AG04449 (cell line): ENCODE measurements around the gene GABRB3.

Experiments used
- CTCF ChIA-PET: fragments of 350-600 bp; formaldehyde crosslinking; extraction: SDS; loops from one replicate; lab custom pipeline; 2021; ENCODE audit warnings: antibody characterized with exemption; lab: Yijun Ruan, JAX
- POLR2A ChIA-PET: fragments of 400-600, 350-600 bp; formaldehyde crosslinking; extraction: SDS; loops from one replicate; lab custom pipeline; 2020; ENCODE audit warnings: antibody characterized with exemption, inconsistent platforms; lab: Yijun Ruan, JAX
- DNase-seq: peaks from one replicate; pipeline ENCODE4 v3.0.0-alpha.2; 2010; ENCODE audit warnings: low read depth, low spot score
- H3K4me3 ChIP-seq: 2 replicates; pipeline ENCODE4 v1.5.1; 2011; ENCODE audit warnings: low read depth, mild to moderate bottlenecking, control low read depth, low read length
- CTCF ChIP-seq: IDR thresholded peaks from one replicate; pipeline ENCODE4 v1.5.1; 2011; ENCODE audit warnings: mild to moderate bottlenecking, moderate library complexity, low read length, control low read depth, inconsistent platforms; ENCODE audit not compliant: insufficient read depth; ENCODE audit errors: missing control alignments

GABRB3 gene

DNA sequence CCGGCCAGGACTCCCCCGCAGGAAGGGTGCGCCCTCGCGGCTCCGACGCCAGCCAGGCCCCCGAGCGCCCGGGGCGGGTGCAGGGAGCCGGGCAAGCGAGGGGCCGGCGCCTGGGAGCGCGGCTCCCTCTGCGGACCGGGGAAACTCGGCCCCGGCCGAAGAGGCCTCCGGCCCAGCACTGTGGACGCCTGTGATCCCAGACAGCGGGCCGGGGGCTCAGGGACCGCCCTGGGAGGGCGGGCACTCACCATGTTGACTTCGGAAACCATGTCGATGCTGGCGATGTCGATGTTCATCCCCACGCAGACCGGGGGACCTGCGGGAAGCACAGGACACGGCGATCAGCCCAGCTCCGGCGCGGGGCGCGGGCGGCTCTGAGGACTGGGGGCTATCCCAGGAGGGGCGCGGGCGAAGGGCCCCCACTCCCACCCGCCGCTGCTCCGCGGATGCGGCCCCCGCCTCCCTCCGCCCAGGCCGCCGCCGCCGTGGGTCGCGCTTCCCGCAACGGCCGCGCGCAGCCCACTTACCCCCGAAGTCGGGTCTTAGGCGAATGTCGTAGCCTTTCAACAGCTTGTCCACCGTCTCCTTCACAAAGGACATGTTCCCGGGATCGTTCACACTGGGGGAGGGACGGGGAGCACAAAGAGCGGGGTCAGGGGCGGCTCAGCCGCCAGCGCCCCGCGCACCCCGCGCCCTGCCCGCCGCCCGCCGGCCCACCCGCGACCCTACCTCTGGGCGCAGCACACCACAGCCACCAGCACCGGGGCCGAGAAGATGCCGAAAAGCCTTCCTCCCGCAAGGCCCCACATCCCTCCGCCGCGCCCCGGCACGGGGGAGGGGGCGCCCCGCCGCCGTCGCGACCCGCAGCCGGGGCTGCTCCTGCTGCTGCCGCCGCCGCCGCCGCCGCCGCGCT, at the start of gene GABRB3:
TSS of gene GABRB3 (minus strand) at position 913 of the 913 bp plus-strand sequence.
- TF ChIP-seq CTCF: no peak
- POLR2A ChIA-PET: no interaction called here
- peak within 1 kb of the TSS; percentile 24; the same call in 1 of the 2 replicates for H3K4me3 ChIP-seq
- no peak for DNase-seq
- CTCF ChIA-PET: no interaction called here

DNA sequence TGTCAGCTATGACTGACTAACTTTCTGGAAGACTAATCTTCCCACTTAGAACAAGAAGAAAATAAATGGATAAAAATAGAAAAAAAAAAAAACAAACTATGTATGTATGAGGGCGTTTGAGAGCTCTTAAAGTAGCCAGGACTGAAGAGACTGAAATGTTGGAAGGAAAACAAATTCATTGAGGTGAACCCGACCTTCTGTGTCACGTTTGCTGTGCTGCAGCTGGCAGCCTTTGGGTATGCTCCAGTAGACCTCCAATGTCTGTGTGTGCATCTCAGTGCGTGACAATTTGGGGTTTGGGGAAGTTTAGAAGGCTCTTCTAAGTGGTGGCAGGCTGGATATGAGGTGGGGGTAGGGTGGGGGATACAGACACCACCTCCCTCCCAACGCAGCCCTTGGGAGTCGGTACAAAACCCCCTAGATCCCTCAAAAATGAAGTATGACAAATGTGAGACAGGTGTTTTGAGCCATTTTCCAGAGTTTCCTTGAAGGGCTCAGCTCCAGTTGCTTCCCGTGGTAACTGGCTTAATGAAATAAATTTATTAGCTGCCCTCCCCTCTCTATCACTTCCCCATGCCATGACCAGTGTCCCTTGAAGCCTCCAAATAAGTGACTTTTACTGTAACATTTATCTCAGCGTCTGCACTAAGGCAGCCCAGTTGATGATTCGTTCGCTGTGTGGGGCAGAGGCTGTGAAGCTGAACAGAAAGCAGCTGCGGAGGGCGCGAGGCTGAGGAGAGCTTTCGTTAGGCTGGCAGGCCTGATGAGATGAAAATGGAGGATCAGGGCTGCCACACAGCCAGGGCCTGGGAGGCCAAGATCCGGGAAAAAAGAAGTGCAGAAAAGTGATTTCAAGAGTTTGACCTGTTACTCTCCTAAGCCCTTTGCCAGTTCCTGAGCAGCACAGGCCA, 34.9 kb upstream of the GABRB3 start:
- DNase-seq: no peak
- no peak overlapping the region for H3K4me3 ChIP-seq
- ChIA-PET CTCF (no interaction called here), POLR2A (no interaction called here)
- no peak for TF ChIP-seq CTCF

GRCh38 chr15:26806574-26806973, 33.7 kb upstream of the GABRB3 start:
- ChIA-PET CTCF (no interaction called here), POLR2A (no interaction called here)
- DNase-seq: no peak
- H3K4me3 ChIP-seq: no peak overlapping the region
- TF ChIP-seq CTCF: no peak

DNA sequence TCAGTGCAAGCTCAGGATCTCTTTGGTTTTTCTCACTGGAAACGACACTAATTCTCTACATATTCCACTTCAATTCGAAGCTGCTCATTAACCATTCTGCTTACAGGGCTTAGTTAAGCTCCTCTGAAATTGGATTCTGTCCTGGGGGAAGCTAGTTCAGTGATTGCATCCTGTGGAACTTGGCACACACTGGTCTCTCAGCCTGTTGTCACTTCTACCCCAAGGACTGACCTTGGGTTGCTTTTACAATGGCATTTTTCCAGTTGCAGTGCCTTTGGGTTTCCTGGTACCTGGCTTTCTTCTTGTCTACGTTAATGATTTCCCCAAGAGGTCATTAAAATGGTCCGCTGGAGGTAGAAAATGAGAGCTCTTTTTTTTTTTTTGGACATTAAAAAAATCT, 33.3 kb upstream of the GABRB3 start:
- DNase-seq: no peak
- ChIA-PET POLR2A (no interaction called here), CTCF (no interaction called here)

DNA sequence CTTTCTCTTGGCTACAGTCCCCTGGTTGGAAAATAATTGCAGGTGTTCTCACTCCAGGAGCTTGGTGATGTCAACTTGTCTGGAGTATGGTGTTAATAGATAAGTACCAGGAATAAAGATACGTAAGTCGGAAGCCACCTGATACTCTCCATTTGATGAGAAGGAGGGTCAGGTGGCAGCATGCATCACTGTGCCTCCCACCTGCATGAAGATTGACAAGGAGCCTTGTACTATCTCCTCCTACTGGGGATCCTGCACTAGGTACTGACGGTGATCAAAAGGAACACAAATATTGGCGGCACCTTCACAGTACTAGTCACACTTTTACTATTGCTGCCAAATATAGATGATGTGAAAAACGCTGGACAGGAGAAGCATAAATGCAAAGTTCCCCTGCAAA, 32.6 kb upstream of the GABRB3 start:
- no peak for TF ChIP-seq CTCF
- H3K4me3 ChIP-seq: no peak overlapping the region
- DNase-seq: no peak
- POLR2A ChIA-PET: no interaction called here
- CTCF ChIA-PET: no interaction called here

More for the DNA sequence above, 33.3 kb upstream of the GABRB3 start:
- H3K4me3 ChIP-seq: no peak overlapping the region
- no peak for TF ChIP-seq CTCF
